HL-60/S4 treated with phorbol 12-myristate 13-acetate at 8.2 ng/mL for 4 days and 3 days (cell line): ENCODE results near the gene ABHD16A.

Source experiments
- in situ Hi-C: fragments of 300-500 bp; cut with MboI; formaldehyde crosslinking; loops from 2 replicates; pipeline ENCODE4 v1.15.0; 2022; ENCODE audit warnings: low sequenced_read_pairs

Gene ABHD16A

GRCh38 chr6:31663961-31664789, 38.9 kb downstream of the ABHD16A start:
- in situ Hi-C loops = loop anchor here (25.0 kb wide), 1 partner anchor 298 kb away; the partner anchor contains the start of genes DXO, NELFE and SKIC2

DNA sequence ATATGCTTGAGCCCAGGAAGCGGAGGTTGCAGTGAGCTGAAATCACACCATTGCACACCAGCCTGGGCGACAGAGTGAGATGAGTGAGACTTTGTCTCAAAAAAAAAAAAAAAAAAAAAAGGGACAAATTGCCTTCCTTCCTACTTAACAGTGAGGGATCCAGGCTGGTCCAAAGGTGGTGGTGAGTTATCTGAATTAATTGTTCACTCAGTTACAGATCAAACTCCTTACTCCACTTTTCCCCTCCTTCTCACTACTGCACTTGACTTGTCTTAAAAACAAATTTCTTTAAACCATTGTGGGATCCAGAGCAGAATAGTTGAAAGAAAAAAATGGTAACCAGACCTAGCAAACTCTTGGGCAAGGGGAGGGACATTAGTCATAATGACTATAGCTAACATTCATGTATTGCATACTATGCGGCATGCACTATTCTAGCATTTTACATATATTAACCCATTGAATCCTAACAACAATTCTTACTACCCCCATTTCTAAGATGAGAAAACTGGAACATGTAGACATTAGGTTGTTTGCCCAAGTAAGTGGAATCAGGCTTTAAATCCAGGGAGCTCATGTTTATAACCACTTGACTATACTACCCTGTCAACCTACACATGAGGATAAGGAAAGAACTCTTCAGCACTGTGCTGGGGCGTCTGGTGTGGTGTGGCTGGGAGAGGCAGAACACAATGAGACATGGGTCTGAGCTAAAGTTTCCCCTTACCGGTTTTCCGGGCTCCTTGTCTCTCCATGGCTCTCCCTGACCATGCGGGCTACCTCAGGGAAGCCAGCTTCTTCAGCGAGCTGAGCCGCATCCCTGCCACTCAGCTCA, 39.8 kb downstream of the ABHD16A start:
- in situ Hi-C loops = loop anchor here (25.0 kb wide), 1 partner anchor 299 kb away; the partner anchor contains the start of genes DXO, NELFE and SKIC2

DNA sequence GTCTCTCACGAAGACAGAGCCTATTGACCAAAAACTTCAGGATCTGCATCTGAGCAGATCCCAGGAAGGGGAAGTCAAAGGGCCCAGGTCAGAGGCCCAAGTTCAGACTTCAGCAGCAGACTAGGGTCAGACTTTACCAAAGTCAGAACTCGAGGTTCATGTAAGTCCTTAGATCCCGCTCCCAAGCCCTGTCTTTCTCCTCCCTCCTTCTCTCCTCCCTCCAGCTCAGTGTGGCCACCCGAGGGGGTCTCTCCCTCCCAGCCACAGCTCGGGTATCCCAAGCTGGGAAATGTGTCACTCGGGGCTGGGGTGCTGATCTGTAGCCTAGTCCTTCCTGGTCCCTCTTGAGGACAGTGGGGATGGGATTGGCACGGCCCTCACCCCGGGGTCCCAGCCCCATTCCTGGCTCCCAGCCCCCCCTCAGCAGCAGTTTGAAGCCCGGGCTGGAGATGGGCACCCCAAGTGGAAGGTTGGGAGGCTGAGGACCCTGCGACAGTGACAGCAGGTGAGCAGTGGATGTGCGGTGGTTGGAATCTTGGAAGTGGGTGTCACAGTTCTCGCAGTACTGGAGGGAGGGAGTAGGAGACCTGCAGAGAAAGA, 40.9 kb downstream of the ABHD16A start:
- in situ Hi-C loops = loop anchor here (25.0 kb wide), 1 partner anchor 300 kb away; the partner anchor contains the start of genes DXO, NELFE and SKIC2

GRCh38 chr6:31661262-31662123, 41.6 kb downstream of the ABHD16A start:
- in situ Hi-C loops = loop anchor here (25.0 kb wide), 1 partner anchor 301 kb away; the partner anchor contains the start of genes DXO, NELFE and SKIC2

- in situ Hi-C loops = loop anchor here (25.0 kb wide), 1 partner anchor 302 kb away; the partner anchor contains the start of genes DXO, NELFE and SKIC2
Observed at GRCh38 chr6:31660381-31661261, 42.5 kb downstream of the ABHD16A start, which contains the start of gene C6orf47. C6orf47 (minus strand) TSS chr6:31660778; CDS start chr6:31659947, 831 bp downstream.

GRCh38 chr6:31659649-31660380, 43.3 kb downstream of the ABHD16A start:
- in situ Hi-C loops = loop anchor here (25.0 kb wide), 1 partner anchor 302 kb away; the partner anchor contains the start of genes DXO, NELFE and SKIC2

DNA sequence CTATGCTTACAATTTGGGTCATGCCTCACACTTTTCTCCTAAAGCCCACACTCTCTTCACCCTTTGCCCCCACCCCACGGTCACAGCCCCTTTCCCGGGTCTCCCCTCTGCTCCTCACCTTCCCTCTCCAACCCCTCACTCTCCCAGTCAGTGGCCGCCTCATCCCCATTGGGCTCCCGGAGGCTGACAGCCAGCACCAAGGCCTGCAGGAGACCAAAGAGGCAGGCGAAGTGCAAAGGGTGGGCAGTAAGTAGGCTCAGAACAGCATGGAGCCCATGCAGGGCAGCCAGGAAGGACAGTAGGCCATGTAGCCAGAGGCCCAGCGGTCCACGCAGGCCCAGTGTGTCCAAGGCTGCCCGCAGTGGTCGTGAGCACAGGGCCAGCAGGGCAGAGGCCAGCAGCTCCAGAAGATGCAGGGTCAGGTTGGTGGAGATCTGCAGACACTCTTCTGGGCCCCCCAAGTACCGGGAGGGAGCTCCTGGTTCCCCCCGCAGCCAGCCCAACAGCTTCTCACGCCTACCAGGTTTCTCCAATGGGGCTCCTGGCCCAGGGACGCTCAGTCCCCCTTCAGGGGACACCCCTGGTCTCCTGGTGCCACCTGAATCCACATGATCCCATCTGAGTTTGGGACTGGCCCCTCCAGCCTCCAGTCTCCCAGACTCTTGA, 44.0 kb downstream of the ABHD16A start:
- in situ Hi-C loops = loop anchor here (25.0 kb wide), 1 partner anchor 303 kb away; the partner anchor contains the start of genes DXO, NELFE and SKIC2

- in situ Hi-C loops = loop anchor here (25.0 kb wide), 1 partner anchor 304 kb away; the partner anchor contains the start of genes DXO, NELFE and SKIC2
Observed at GRCh38 chr6:31658158-31658688, 44.9 kb downstream of the ABHD16A start.

GRCh38 chr6:31657406-31658157, 45.5 kb downstream of the ABHD16A start:
- in situ Hi-C loops = loop anchor here (25.0 kb wide), 1 partner anchor 305 kb away; the partner anchor contains the start of genes DXO, NELFE and SKIC2

- in situ Hi-C loops = loop anchor here (25.0 kb wide), 1 partner anchor 307 kb away; the partner anchor contains the start of genes DXO, NELFE and SKIC2
Observed at GRCh38 chr6:31655349-31656237, 47.5 kb downstream of the ABHD16A start, which contains the start of gene APOM. APOM (plus strand) TSS chr6:31655894; CDS start chr6:31655967, 73 bp downstream.

DNA sequence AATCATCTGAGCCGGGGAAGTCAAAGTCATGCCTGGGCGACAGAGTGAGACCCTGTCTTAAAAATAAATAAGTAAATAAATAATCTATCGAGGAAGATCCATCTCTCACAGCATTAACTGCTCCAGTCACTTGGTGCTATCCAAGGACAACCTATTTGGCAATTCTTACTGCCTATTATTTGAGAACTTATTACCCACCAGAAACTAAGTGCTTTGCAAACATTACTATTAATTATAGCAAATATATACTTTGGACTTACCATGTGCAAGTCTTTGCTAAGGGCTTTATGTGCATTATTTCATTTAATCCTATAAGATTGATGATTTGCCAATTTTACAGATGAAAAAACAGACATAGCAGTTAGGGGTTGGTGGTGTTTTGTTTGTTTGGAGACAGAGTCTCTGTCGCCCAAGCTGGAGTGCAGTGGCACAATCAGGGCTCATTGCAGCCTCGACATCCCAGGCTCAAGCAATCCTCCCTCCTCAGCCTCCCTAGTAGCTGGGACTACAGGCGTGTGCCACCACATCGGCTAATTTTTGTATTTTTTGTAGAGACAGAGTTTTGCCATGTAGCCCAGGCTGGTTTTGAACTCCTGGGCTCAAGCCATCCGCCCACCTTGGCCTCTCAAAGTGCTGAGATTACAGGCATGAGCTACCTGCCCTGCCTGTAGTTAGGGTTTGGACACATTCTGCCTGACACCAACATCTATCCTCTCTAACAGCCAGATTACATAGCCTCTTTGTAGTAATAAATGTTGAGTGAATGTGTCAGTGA, 48.4 kb downstream of the ABHD16A start:
- in situ Hi-C loops = loop anchor here (25.0 kb wide), 1 partner anchor 308 kb away; the partner anchor contains the start of genes DXO, NELFE and SKIC2

GRCh38 chr6:31652925-31653724, 50.0 kb downstream of the ABHD16A start:
- in situ Hi-C loops = loop anchor here (25.0 kb wide), 1 partner anchor 309 kb away; the partner anchor contains the start of genes DXO, NELFE and SKIC2

DNA sequence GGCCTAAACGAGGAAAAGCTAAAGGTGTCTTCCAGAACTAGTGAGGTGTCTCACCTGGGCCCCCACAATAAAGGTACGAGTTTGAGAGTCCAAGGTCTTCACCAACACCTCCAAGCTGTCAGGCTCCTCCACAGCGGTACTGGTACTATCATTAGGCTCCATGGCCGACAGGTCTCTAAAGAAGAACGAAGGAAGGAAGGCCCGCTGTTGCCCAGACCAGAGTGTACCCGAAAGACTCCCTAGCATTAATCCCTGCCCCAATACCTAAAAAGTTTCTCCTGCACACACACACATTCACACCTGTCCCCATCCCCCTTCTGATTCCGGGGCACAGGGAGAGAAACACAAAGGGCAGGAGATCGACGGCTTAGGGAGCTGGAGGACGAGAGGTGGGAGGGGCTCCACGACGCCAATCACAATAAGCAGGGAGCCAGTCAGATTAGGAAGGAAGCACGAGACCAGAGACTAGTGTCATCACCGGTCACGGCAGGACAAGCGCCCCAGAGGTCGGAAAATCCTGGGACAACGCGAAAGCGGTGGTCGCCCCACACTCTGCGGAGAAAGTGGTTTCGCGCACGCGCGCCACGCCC, 51.4 kb downstream of the ABHD16A start:
- in situ Hi-C loops = loop anchor here (25.0 kb wide), 1 partner anchor 311 kb away; the partner anchor contains the start of genes DXO, NELFE and SKIC2
